Erythroblast (primary cell): Measurements from ENCODE around the gene ZNF454.

Experiments used
- GATA1 ChIP-seq: IDR thresholded peaks from 2 replicates; pipeline ENCODE4 v1.6.1; 2011; ENCODE audit warnings: low read depth, mild to moderate bottlenecking, control low read depth, low read length, moderate library complexity
- POLR2A ChIP-seq: IDR thresholded peaks from 2 replicates; pipeline ENCODE4 v1.6.1; 2011; ENCODE audit warnings: mild to moderate bottlenecking, low read length

- TF ChIP-seq POLR2A (no peak), GATA1 (no peak)
Measured at GRCh38 chr5:178981381-178981780, 40.4 kb downstream of the ZNF454 start.
